IMR-90 (cell line): Measurements from ENCODE around the gene PYGL. TPM values are rescaled to one million over a fixed set of nuclear protein-coding genes. Genes with fewer than 3 reads are reported as not detected.

Source experiments
- ATAC-seq: fragments of 200-7000 bp; cut with Tn5 transposase; 2 replicates; pipeline ENCODE4 v1.9.1; 2020; ENCODE audit warnings: low read depth, mild to moderate bottlenecking, moderate library complexity
- BruUV-seq: library from RNA; stranded (reverse); fragments of 400-500 nt; replicated peaks from 2 replicates; lab custom pipeline; 2021; lab: Mats Ljungman, UMichigan
- CTCF ChIA-PET: fragments of 300-600 bp; formaldehyde crosslinking; extraction: SDS; loops from one replicate; lab custom pipeline; 2021; ENCODE audit warnings: antibody characterized with exemption; lab: Yijun Ruan, JAX
- POLR2A ChIA-PET: fragments of 300-600 bp; sonication (Branson Sonifier 250); formaldehyde crosslinking; loops from one replicate; lab custom pipeline; 2022; ENCODE audit warnings: antibody characterized with exemption; ENCODE audit not compliant: unreplicated experiment; lab: Charles Lee
- DNase-seq: peaks from one replicate; pipeline ENCODE4 v3.0.0; 2013
- H2AFZ ChIP-seq: replicated peaks from 2 replicates; pipeline ENCODE3; 2013; ENCODE audit warnings: low read length, mild to moderate bottlenecking; ENCODE audit not compliant: poor library complexity
- H2AK5ac ChIP-seq: 2 replicates; pipeline ENCODE4 v1.6.1; 2013; ENCODE audit warnings: low read depth, low read length, inconsistent platforms
- H2AK9ac ChIP-seq: replicated peaks from 2 replicates; pipeline ENCODE3; 2013; ENCODE audit warnings: mild to moderate bottlenecking, low read depth, low read length, moderate library complexity; ENCODE audit not compliant: poor library complexity
- H2BK120ac ChIP-seq: 2 replicates; pipeline ENCODE4 v1.6.1; 2013; ENCODE audit warnings: low read depth, low read length, inconsistent platforms
- H2BK15ac ChIP-seq: 3 replicates; pipeline ENCODE4 v1.6.1; 2013; ENCODE audit warnings: low read depth, low read length, inconsistent platforms
- H2BK20ac ChIP-seq: 2 replicates; pipeline ENCODE4 v1.6.1; 2013; ENCODE audit warnings: low read depth, mild to moderate bottlenecking, inconsistent platforms, low read length, moderate library complexity
- H2BK5ac ChIP-seq: 2 replicates; pipeline ENCODE4 v1.6.1; 2013; ENCODE audit warnings: mild to moderate bottlenecking, low read depth, low read length, inconsistent platforms; ENCODE audit not compliant: poor library complexity, severe bottlenecking
- H3K14ac ChIP-seq: replicated peaks from 2 replicates; pipeline ENCODE4 v1.6.1; 2013; ENCODE audit warnings: low read depth, low read length, inconsistent platforms
- H3K18ac ChIP-seq: 2 replicates; pipeline ENCODE4 v1.6.1; 2013; ENCODE audit warnings: low read depth, low read length, control low read depth
- H3K23ac ChIP-seq: 2 replicates; pipeline ENCODE4 v1.6.1; 2013; ENCODE audit warnings: low read depth, low read length, inconsistent platforms
- H3K27ac ChIP-seq: 2 replicates; pipeline ENCODE4 v1.5.1; 2013; ENCODE audit warnings: mild to moderate bottlenecking, control low read depth, low read length; ENCODE audit not compliant: insufficient read depth
- H3K27me3 ChIP-seq: 2 replicates; pipeline ENCODE4 v1.6.1; 2013; ENCODE audit warnings: low read length; ENCODE audit not compliant: control insufficient read depth, insufficient read depth
- H3K36me3 ChIP-seq: 2 replicates; pipeline ENCODE4 v1.6.1; 2013; ENCODE audit warnings: low read length, mixed read lengths; ENCODE audit not compliant: control insufficient read depth, insufficient read depth
- H3K4ac ChIP-seq: 2 replicates; pipeline ENCODE4 v1.6.1; 2013; ENCODE audit warnings: low read depth, low read length, inconsistent platforms
- H3K4me1 ChIP-seq: 2 replicates; pipeline ENCODE4 v1.6.1; 2013; ENCODE audit warnings: low read length, mixed read lengths; ENCODE audit not compliant: control insufficient read depth, insufficient read depth
- H3K4me2 ChIP-seq: 2 replicates; pipeline ENCODE4 v1.6.1; 2013; ENCODE audit warnings: low read depth, mild to moderate bottlenecking, control low read depth, low read length, moderate library complexity
- H3K4me3 ChIP-seq: 2 replicates; pipeline ENCODE4 v1.5.1; 2013; ENCODE audit warnings: low read depth, mild to moderate bottlenecking, control low read depth, low read length, moderate library complexity; ENCODE audit not compliant: insufficient read depth
- H3K56ac ChIP-seq: 2 replicates; pipeline ENCODE4 v1.6.1; 2013; ENCODE audit warnings: low read length, inconsistent platforms; ENCODE audit not compliant: insufficient read depth; ENCODE audit errors: extremely low read depth
- H3K79me1 ChIP-seq, 2 experiments: 2 replicates each; pipeline ENCODE4 v1.6.1; 2013; ENCODE audit warnings: low read length in 2 of 2, inconsistent platforms in 1 of 2, low read depth in 1 of 2
- H3K9ac ChIP-seq: 2 replicates; pipeline ENCODE4 v1.6.1; 2013; ENCODE audit warnings: low read depth, low read length, control low read depth
- H3K9me1 ChIP-seq: 2 replicates; pipeline ENCODE4 v1.6.1; 2013; ENCODE audit warnings: low read length, inconsistent platforms; ENCODE audit not compliant: insufficient read depth
- H3K9me3 ChIP-seq: 2 replicates; pipeline ENCODE4 v1.6.1; 2013; ENCODE audit warnings: low read length; ENCODE audit not compliant: control insufficient read depth, insufficient read depth
- H4K20me1 ChIP-seq: 2 replicates; pipeline ENCODE4 v1.6.1; 2013; ENCODE audit warnings: low read length, inconsistent platforms; ENCODE audit not compliant: insufficient read depth
- H4K5ac ChIP-seq: 2 replicates; pipeline ENCODE4 v1.6.1; 2013; ENCODE audit warnings: mild to moderate bottlenecking, low read depth, low read length, control low read depth
- H4K8ac ChIP-seq, 2 experiments: 2 replicates each; pipeline ENCODE4 v1.6.1; 2013; ENCODE audit warnings: low read depth in 2 of 2, low read length in 2 of 2, control low read depth in 1 of 2, inconsistent platforms in 1 of 2
- H4K91ac ChIP-seq: 2 replicates; pipeline ENCODE4 v1.6.1; 2013; ENCODE audit warnings: low read depth, low read length, inconsistent platforms; ENCODE audit not compliant: insufficient read depth
- CHD1 ChIP-seq: IDR thresholded peaks from 2 replicates; pipeline ENCODE4 v1.6.1; 2012; ENCODE audit warnings: low read depth, low read length, improper control_type of control experiment
- FOS ChIP-seq: fragments of 150-350 bp; IDR thresholded peaks from 2 replicates; pipeline ENCODE4 v1.6.1; 2016; ENCODE audit warnings: low read depth, low read length
- MAFK ChIP-seq: IDR thresholded peaks from 2 replicates; pipeline ENCODE4 v1.6.1; 2012; ENCODE audit warnings: low read depth, low read length, improper control_type of control experiment
- NFE2L2 ChIP-seq: fragments of 150-350 bp; IDR thresholded peaks from 2 replicates; pipeline ENCODE4 v1.6.1; 2016; ENCODE audit warnings: low read depth, mild to moderate bottlenecking, low read length
- RAD21 ChIP-seq: IDR thresholded peaks from 2 replicates; pipeline ENCODE4 v1.6.1; 2012; ENCODE audit warnings: low read length, improper control_type of control experiment
- RCOR1 ChIP-seq: IDR thresholded peaks from 2 replicates; pipeline ENCODE4 v1.6.1; 2012; ENCODE audit warnings: mild to moderate bottlenecking, low read length, improper control_type of control experiment; ENCODE audit not compliant: insufficient replicate concordance
- WGBS, 2 experiments: methylation state at CpG; one replicate each; pipeline versions ENCODE4 v1.1.5 to v1.1.7; 2013; ENCODE audit warnings: missing lambda C conversion rate in 2 of 2; ENCODE audit not compliant: insufficient read length in 1 of 2; ENCODE audit errors: extremely low coverage in 2 of 2; 5-methylcytosine and 5-hydroxymethylcytosine counted together
- dilution Hi-C: fragments of 300-500 bp; cut with HindIII; formaldehyde crosslinking; loops from one replicate; pipeline ENCODE4 v1.14.3; 2018; ENCODE audit warnings: low sequenced_read_pairs; ENCODE audit not compliant: unreplicated experiment
- in situ Hi-C: fragments of 300-500 bp; cut with MboI; formaldehyde crosslinking; loops from 3 replicates; pipeline ENCODE4 v1.14.3; 2019; ENCODE audit warnings: low sequenced_read_pairs, inconsistent platforms, mixed read lengths
- intact Hi-C: fragments of 100-400 bp; cut with micrococcal nuclease; formaldehyde crosslinking; loops from 2 replicates; pipeline ENCODE4 v1.10.0; 2022
- polyA plus RNA-seq, 3 experiments: library from polyadenylated mRNA; depleted of rRNA; stranded (reverse); fragments of >200 nt; gene quantifications; 2 replicates each; pipeline ENCODE4 v1.2.3, GENCODE V29; 2012; ENCODE audit warnings: low replicate concordance in 1 of 3
- total RNA-seq: library from RNA; depleted of rRNA; stranded (reverse); fragments of >200 nt; gene quantifications from 2 replicates; pipeline ENCODE4 v1.2.3, GENCODE V29; 2012

Gene PYGL
- total and polyA plus RNA-seq, 2 of the 4 experiments (the other 2 are of a cell fraction): 52.3 to 70.4 TPM

GRCh38 chr14:50951032-50951431 is 6.7 kb upstream of the PYGL start:
- WGBS, 2 experiments: 100% methylated on average over 1 of the region's 6 CpGs; no CpG with 5 or more reads in 1 of the 2 experiments
- Histone ChIP-seq H3K27me3 (no peaks in the 10 kb centered on the region), H3K79me1 (no peaks in the 10 kb centered on the region), H3K4me2 (no peak overlapping the region), H3K36me3 (no peaks in the 10 kb centered on the region), H3K9me1 (peaks cover 4% of the 10 kb centered on the region; the same call in 1 of the 2 replicates), H2BK5ac (no peak overlapping the region), H2AK9ac (no peak overlapping the region), H4K5ac (no peak overlapping the region), H3K4ac (no peak overlapping the region), H2BK120ac (no peak overlapping the region), H3K18ac (no peak overlapping the region), H3K4me1 (peaks cover 6% of the 10 kb centered on the region), H4K20me1 (no peaks in the 10 kb centered on the region; the same call in 1 of the 2 replicates), H2BK20ac (no peak overlapping the region), H2BK15ac (no peak overlapping the region), H3K9me3 (no peaks in the 10 kb centered on the region), H4K8ac (no peak overlapping the region), H3K14ac (no peak overlapping the region), H2AFZ (no peak overlapping the region), H3K9ac (no peak overlapping the region), H3K56ac (no peak overlapping the region), H3K4me3 (no peak overlapping the region), H3K27ac (no peak overlapping the region), H2AK5ac (no peak overlapping the region), H3K23ac (no peak overlapping the region), H4K91ac (no peak overlapping the region)
- POLR2A ChIA-PET: interaction anchor here (0.6 kb wide), 2 partner anchors 26 to 1268 kb away, joined by 11 to 20 read pairs; no protein-coding TSS in a partner anchor
- no peak for DNase-seq
- no peak for ATAC-seq
- no TSS peak for BruUV-seq
- in situ Hi-C loops: no loop called here
- TF ChIP-seq FOS: no peak
- peak; percentile 94 for TF ChIP-seq MAFK
- TF ChIP-seq NFE2L2: no peak
- no peak for TF ChIP-seq RAD21
- TF ChIP-seq CHD1: no peak
- no peak for TF ChIP-seq RCOR1
- CTCF ChIA-PET: no interaction called here
- intact Hi-C loops: no loop called here
- dilution Hi-C loops: no loop called here
